ENCODE results near the gene RAF1. TPM values are rescaled to one million over a fixed set of nuclear protein-coding genes. Genes with fewer than 3 reads are reported as not detected.
A peak's percentile ranks its signal among the peaks of the same experiment; 100 is the strongest.

The RAF1 gene
- total RNA-seq, 1 donor from 2014 or later, result 90.3 TPM

DNA sequence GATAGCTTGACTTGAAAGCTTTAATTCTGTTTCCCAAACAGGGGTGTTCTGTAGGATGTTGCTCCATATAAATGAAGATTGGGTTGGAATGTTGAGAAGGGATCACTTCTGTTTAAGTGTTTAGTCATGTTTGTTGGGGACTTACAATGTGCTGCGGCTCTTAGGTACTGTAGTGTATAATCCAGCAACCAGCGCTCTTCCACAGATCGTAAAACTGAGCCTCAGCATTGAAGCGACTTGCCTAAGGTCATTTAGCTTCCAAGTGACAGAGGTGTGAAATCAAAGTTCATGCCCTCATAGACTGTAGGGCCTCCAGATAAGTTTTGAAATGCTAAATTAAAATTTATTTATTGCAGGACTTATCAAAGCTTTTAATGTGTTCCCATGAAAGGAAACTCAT is 105.2 kb downstream of the RAF1 start:
- Mint-ChIP-seq H3K27ac (ENCODE audit: unreplicated experiment) (peak overlapping the region; percentile 91), H3K9me3 (ENCODE audit: unreplicated experiment) (no peaks in the 10 kb centered on the region), H3K4me1 (ENCODE audit: unreplicated experiment) (peaks cover 46% of the 10 kb centered on the region), H3K4me3 (ENCODE audit: unreplicated experiment) (peak overlapping the region; percentile 90), H3K36me3 (ENCODE audit: unreplicated experiment) (no peaks in the 10 kb centered on the region), H3K27me3 (ENCODE audit: unreplicated experiment) (peaks cover under 1% of the 10 kb centered on the region)
- TF ChIP-seq, protein P1, sequence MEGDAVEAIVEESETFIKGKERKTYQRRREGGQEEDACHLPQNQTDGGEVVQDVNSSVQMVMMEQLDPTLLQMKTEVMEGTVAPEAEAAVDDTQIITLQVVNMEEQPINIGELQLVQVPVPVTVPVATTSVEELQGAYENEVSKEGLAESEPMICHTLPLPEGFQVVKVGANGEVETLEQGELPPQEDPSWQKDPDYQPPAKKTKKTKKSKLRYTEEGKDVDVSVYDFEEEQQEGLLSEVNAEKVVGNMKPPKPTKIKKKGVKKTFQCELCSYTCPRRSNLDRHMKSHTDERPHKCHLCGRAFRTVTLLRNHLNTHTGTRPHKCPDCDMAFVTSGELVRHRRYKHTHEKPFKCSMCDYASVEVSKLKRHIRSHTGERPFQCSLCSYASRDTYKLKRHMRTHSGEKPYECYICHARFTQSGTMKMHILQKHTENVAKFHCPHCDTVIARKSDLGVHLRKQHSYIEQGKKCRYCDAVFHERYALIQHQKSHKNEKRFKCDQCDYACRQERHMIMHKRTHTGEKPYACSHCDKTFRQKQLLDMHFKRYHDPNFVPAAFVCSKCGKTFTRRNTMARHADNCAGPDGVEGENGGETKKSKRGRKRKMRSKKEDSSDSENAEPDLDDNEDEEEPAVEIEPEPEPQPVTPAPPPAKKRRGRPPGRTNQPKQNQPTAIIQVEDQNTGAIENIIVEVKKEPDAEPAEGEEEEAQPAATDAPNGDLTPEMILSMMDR (IDR thresholded peaks at IDR 0.05), result no peak
- no peak for DNase-seq (ENCODE audit: extremely low spot score, unreplicated experiment)

DNA sequence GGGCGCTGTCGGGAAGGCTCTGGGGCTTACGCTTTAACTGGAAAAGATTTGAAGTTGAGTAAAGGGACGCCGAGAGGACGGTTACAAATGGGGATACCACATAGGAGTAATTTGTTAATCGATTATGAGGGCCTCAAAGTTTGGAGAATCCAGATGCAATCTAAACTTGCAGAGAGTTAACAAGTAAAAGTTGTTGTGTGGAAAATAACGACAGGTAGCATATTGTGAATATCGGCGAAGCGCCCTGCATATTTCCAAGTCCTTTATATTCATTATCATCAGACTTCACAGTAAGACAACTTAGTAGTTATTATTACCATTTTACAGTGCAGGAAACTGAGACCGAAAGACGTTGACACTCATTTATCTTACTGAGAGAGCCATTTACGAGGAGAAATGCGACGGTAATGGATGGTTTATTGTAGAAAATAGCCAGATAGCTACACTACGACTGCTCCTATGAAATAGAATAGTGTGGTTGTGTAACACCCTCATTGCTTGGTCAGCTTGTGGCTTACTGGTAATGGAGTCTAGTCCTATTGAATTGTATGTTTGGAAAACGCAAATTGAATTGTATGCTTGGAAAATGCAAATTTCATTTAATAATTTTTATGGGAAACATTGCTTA is 106.3 kb downstream of the RAF1 start:
- Mint-ChIP-seq H3K27ac (ENCODE audit: unreplicated experiment) (peak overlapping the region; percentile 91), H3K4me3 (ENCODE audit: unreplicated experiment) (peak overlapping the region; percentile 90), H3K27me3 (ENCODE audit: unreplicated experiment) (peaks cover 7% of the 10 kb centered on the region), H3K4me1 (ENCODE audit: unreplicated experiment) (peaks cover 39% of the 10 kb centered on the region), H3K36me3 (ENCODE audit: unreplicated experiment) (no peaks in the 10 kb centered on the region), H3K9me3 (ENCODE audit: unreplicated experiment) (no peaks in the 10 kb centered on the region)
- no peak for DNase-seq (ENCODE audit: extremely low spot score, unreplicated experiment)
- TF ChIP-seq, protein P1 (IDR thresholded peaks at IDR 0.05), result no peak

DNA sequence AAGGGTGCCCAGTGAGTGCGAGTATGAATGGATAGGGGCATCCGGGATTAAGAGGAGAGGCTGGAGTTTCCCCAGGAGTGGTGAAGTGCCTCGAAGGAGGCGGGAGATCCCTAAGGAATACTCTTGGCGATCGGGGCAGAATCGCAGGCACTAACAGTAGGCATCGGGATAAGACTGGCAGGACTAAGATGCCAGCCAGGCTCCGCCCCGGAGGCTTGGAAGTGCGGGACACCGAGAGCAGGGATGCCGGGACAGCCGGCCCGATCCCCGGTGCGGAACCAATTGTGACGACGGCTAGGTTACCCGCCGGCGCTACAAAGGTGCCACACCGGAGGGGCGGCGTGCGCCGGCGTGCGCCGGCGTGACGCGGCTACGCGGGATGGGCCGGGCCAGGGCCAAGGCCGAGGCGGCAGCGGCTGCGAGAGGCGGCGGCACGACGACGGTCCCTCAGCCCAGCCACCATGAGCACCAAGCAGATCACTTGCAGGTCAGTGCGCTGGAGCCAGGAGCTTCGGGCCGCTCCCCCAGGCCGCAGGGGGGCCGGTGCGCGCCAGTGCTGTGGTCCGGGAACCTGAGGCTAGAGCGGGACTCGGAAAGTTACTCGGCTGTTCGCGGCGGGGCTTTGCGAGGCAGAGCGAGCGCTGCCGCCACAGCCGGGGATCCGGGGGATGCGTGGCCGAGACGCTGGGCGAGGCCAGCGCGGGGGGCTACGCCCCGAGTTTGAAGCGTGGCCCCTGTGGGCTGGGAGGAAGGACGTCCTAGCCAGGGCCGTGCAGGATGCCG is 107.0 kb downstream of the RAF1 start, which contains the start of gene MKRN2:
Gene MKRN2, plus strand, starts transcription at position 398 of the 783 bp plus-strand sequence. Its CDS starts 64 bp downstream, at position 462.
- TF ChIP-seq, protein P1 (IDR thresholded peaks at IDR 0.05), result no peak
- peak; percentile 95 for DNase-seq (ENCODE audit: extremely low spot score, unreplicated experiment)
- peaks cover 35% of the 10 kb centered on the region for H3K4me1 Mint-ChIP-seq (ENCODE audit: unreplicated experiment)
- H3K9me3 Mint-ChIP-seq (ENCODE audit: unreplicated experiment), result no peaks in the 10 kb centered on the region
- H3K27ac Mint-ChIP-seq (ENCODE audit: unreplicated experiment), result peak within 1 kb of the TSS; percentile 91
- H3K27me3 Mint-ChIP-seq (ENCODE audit: unreplicated experiment), result peaks cover 7% of the 10 kb centered on the region
- peak within 1 kb of the TSS; percentile 90 for H3K4me3 Mint-ChIP-seq (ENCODE audit: unreplicated experiment)
- no peaks in the 10 kb centered on the region for H3K36me3 Mint-ChIP-seq (ENCODE audit: unreplicated experiment)

DNA sequence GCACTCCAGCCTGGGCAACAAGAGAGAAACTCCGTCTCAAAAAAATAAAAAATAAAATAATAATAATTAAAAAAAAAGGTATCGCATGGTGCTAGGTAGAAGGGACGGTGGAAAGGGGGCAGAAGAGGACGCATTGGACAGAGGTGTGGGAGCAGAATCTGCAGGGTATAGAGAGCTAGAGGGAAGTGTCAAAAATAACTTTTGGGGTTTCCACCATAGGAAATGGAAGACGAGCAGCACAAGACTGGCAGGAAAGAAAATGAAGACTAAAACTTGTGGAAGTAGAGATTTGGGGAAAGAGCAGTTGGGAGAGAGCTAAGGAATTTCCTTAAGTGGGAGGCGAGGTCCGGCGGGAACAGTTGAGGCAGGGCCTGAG is 107.6 kb downstream of the RAF1 start:
- H3K27me3 Mint-ChIP-seq (ENCODE audit: unreplicated experiment), result peaks cover 7% of the 10 kb centered on the region
- peak overlapping the region; percentile 90 for H3K4me3 Mint-ChIP-seq (ENCODE audit: unreplicated experiment)
- H3K4me1 Mint-ChIP-seq (ENCODE audit: unreplicated experiment), result peaks cover 34% of the 10 kb centered on the region
- no peaks in the 10 kb centered on the region for H3K9me3 Mint-ChIP-seq (ENCODE audit: unreplicated experiment)
- TF ChIP-seq, protein P1 (IDR thresholded peaks at IDR 0.05), result no peak
- peak overlapping the region; percentile 89 for H3K27ac Mint-ChIP-seq (ENCODE audit: unreplicated experiment)
- no peaks in the 10 kb centered on the region for H3K36me3 Mint-ChIP-seq (ENCODE audit: unreplicated experiment)
- DNase-seq (ENCODE audit: extremely low spot score, unreplicated experiment), result no peak

DNA sequence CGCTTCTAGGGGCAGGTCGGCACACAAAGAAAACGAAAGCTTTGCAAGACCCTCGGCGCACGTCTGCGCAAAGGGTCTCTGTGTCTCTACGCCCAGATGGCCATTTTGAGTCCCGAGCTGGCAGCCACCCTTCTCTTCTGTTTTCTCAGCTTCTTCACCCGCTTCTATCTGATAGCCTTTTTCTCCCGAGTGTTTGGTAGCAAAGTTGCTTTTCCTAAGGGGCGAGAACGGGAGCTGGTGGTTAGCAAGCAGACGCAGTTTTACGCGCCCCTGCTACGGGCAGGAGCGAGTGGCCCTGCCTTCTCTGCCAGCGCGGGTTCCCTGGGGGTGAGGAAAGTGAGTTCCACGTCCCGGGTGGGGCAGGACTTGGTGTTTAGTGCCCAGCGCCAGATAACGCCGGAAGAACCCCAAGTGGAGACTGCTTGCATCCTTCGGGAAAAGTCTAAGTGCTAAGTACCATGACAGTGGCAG is 110.0 kb downstream of the RAF1 start:
- Mint-ChIP-seq H3K27ac (ENCODE audit: unreplicated experiment) (no peak overlapping the region), H3K4me1 (ENCODE audit: unreplicated experiment) (peaks cover 21% of the 10 kb centered on the region), H3K36me3 (ENCODE audit: unreplicated experiment) (no peaks in the 10 kb centered on the region), H3K4me3 (ENCODE audit: unreplicated experiment) (no peak overlapping the region), H3K9me3 (ENCODE audit: unreplicated experiment) (no peaks in the 10 kb centered on the region), H3K27me3 (ENCODE audit: unreplicated experiment) (peaks cover 7% of the 10 kb centered on the region)
- TF ChIP-seq, protein P1 (IDR thresholded peaks at IDR 0.05), result no peak
- no peak for DNase-seq (ENCODE audit: extremely low spot score, unreplicated experiment)
